NCI-H187 (cell line): Measurements from ENCODE around the gene LMX1B.

Experiments used
- DNase-seq, 2 experiments: peaks; one replicate each; lab custom pipeline; 2025; lab: John Stamatoyannopoulos, UW

The LMX1B gene

DNA sequence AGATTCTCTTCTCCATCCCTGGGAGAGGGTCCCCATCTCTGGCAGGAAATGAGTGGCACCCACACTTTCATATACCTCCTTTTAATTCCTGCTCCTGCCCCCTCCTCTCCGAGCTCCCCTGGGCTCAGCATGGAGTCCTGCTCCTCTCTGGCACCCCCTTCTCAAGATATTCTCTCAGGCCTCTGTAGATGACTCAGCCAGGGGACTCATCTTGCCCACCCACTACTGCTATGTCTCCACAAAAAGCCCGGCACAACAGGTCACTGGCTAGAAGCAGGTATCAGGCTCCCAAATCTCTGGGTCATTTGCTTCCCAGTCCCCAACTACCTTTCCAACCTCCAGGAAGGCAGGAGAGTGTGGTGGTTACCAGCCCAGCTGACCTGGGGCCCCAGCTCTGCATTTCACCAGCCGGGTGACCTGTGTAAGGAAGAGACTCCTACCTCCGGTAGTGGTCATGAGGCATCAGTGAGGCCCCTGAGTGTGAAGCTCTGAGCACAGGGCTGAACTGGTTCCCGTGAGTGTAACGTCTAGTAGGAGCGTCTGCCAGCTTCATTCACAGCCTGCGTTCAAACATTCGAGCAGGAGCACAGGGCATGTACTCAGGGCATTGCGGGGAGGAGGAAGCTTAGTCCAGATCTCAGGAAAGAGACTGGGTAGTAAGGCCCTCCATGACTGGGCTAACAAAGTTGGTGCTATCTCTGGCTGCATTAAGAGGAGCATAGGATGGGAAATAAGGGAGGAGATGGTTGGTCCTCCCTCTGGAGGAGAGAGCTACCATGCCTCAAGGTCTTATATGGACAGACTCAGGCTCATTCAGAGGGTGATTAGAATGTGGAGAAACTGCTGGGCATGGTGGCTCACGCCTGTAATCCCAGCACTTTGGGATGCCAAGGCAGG lies 63.7 kb downstream of the LMX1B start:
- DNase-seq, result no peak

DNA sequence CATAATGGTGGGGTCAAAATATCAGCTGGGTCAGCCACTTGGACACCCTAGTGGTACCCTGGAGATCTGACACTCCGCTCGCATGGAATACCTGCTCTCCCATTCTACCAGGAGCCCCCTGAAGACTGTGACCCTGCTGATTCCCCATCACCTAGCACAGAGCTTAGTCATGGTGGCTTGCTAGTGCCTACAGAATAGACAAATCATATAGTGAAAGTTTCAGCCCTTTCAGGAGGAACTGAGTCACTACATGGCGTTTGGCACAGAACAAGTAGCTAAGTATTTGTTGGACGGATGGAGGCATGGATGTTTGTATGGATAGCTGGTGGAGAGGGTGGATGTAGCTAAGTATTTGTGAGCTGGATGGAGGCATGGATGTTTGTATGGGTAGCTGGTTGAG lies 65.3 kb downstream of the LMX1B start:
- DNase-seq, result no peak

DNA sequence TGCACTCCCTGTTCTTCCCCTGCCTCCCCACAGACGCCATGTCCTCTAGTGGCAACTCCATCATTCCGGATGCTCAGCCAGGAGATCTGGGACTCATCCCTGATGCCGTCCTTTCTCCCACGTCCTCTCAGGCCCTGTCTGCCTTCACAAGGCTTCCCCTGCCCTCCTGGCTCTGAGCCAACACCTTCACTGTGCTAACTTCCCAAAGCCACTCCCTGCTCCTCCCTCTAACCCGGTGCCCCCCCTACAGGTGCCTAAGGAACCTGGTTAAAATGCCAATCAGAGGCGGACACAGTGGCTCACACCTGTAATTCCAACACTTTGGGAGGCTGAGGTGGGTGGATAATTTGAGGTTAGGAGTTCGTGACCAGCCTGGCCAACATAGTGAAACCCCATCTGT lies 67.6 kb downstream of the LMX1B start:
- DNase-seq, result no peak

DNA sequence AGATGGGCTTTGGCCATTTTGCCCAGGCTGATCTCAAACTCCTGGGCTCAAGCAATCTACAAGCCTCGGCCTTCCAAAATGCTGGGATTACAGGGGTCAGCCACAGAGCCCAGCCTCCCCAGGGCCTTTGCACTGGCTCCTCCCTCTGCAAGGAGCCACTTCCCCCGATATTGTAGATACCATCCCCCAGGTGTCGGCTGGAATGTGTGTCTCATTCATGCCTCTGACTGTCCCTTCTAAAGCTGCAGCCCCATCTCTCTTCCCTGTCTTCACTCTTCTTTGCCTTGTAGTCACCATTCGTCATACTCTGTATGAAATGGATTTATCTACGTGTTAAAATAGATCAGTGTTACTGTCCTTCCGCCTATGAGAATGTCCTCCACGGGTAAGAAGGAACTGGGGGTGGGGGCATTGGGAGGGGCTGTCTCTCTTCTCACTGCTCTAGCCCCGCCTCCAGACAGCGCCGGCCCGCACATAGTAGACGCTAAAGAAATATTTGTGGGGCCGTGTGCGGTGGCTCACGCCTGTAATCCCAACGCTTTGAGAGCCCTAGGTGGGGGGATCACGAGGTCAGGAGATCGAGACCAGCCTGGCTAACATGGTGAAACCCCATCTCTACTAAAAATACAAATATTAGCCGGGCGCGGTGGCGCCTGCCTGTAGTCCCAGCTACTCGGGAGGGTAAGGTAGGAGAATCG lies 68.5 kb downstream of the LMX1B start:
- DNase-seq, result no peak

DNA sequence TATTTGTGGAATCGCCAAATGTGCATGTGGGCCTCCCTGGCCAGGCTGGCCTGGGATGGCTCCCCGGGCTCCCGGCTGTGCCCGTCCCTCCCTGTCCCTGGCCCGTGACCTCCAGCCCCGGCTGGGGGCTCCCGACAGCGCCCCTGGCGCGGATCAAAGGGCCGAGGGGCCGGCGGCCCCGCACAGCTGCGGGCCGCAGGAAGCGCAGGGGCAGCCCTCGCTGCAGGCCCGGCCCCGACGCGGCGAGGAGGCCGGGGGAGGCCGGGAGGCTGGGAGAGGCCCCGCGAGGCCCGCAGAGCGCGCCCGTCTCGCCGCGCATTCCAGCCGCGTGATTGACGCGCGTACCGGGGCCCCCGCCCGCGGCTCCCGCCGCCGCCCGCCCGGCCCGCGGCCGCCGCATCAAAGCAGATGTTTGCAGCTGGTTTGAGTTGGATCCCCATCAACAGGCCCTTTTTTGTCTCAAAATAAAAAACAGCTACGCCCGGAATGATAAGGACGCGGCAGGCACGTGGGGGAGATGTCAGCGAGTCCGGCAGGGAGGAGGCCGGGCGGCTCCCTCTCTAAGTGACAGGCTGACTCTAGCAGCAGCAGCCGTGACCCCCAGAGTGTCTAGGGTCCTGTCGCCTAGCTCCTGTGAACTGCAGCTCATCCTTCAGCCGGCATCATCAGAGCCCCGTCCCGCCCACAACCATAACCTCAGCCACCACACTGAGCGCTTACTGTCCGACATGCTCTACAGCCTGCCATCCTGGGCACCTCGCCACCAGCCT lies 69.4 kb downstream of the LMX1B start:
- no peak for DNase-seq

DNA sequence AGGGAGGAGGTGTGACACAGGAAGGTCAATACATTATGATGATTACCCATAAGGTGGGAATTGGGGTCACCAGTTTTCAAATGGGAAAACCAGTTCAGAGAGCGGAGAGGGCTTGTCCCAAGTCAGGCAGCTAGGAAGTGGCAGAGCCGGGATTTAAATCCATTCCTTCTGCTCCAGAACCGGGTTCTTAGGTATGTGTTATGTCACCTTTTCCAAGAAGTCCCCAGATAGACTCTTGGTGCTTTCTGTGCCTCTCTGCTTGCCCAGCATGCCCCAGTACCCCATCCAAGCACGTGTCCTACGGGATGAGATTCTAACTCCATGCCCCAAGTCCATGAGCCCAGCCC lies 69.9 kb downstream of the LMX1B start:
- no peak for DNase-seq

DNA sequence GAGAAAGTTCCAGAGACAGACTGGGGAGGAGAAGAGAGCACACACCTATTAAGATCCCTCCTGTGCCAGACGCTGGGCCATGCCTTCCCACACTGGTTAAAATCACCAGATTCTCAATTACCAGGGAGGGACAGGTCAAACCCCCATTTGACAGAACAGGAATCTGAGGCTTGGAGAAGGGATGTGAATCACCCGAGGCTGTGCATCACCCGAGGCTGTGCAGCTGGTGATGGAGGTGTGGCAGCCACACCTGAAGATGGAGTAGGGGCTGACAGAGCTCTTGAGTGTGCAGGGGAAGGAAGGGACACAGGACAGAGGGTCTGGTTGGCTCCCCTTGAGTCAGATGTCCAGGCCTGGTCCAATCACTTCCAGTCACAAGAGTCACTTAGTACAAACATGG lies 70.6 kb downstream of the LMX1B start:
- no peak for DNase-seq

DNA sequence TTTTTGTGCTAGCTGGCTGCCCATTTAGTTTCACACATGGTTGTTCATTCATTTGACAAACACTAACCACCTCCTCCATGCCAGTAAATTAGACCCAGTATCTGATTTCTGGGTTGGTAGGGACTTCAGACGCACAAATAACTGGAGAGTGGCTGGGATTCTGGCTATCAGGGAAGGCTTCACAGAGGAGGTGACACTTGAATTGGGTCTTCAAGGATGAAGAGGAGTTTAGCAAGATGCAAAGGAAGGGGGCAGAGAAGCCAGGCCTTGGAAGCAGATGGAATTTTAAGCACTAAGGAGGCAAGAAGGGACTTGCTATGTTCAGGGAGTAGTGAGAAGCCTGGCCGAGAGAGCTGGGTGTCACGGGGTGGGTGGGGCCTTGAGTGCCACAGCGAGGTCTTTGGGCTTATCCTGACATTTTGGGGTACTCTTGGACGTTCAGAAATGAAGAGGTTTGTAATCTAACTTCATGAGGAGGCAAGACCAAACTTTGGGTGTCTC lies 71.3 kb downstream of the LMX1B start:
- no peak for DNase-seq

DNA sequence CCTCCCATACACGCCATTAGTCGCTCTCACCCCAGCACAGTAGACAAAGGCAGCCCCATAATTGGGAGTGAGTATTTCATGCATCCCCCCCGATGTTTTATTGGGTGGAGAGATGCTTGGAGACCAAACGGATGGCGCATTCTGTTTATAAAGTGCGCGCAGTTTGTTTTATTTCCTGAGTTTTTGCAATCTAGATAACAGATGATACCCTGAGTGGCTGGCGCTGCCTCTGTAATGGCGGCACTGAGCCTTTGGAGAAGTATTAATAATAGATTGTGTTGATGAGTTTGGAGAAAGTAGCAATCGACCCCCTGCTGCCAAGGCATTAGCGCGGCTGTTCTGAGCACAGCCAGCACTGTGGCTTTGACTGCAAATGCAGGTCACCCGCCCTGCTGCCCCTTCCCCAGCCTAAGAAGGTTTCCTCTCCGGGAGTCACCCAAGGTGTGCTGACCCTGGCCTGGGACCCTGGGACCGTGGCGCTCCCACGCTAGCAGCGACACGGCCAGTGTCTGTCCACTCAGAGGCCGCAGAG lies 74.3 kb downstream of the LMX1B start:
- DNase-seq, result no peak

DNA sequence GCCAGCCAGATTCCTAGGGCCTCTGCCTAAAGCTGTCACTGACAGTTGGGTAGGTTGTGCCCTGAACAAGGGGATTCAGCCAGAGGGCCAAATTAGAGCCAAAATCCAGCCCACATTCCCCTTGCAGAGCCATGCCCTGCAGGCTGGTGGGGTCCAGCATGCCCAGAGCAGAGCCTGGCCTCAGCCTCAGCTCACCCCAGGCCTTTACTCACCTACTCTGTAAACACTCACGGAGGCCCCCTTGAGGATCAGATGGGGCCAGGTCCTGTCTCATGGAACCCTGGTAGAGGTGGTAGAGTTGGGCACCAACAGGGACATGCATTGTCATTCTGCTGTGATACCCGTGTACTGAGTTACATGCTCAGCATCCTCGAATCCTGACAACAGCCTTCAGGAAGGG lies 74.9 kb downstream of the LMX1B start:
- no peak for DNase-seq

DNA sequence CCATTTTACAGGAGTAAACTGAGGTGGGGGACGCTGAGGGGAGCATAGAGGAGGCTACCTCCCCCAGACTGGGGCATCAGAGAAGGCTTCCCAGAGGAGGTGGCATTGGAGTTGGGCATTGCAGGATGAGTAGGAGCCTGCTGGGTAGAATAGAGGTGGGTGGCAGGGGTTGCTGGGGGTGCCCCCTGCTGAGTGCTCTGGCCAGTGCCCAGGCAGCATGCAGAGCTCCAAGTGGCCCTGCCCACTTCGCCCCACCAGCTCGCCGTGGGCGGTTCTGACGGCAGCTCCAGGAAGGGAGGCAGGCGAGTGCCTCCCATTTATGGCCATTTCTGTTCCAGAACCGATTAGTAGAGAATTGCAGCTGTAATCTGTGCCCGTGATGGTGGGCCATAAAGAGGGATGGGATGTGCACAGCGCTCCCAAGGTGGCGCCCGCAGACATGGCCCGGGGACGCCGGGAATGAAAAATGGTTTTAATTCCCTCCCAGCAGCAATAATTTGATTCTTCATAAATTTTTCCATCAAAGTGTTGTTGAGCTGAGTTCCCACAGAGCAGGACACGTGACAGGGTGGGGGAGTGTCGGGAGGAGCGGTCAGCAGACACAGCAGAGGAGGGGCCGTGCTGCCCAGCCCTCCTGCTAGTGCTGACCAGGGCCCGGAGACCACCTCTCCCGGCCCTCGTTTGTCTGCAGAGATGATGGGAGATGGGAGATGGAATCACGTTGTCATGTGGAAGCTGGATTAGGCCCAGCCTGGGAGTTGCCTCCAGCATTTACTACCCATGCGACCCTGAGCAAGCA lies 75.5 kb downstream of the LMX1B start:
- no peak for DNase-seq

DNA sequence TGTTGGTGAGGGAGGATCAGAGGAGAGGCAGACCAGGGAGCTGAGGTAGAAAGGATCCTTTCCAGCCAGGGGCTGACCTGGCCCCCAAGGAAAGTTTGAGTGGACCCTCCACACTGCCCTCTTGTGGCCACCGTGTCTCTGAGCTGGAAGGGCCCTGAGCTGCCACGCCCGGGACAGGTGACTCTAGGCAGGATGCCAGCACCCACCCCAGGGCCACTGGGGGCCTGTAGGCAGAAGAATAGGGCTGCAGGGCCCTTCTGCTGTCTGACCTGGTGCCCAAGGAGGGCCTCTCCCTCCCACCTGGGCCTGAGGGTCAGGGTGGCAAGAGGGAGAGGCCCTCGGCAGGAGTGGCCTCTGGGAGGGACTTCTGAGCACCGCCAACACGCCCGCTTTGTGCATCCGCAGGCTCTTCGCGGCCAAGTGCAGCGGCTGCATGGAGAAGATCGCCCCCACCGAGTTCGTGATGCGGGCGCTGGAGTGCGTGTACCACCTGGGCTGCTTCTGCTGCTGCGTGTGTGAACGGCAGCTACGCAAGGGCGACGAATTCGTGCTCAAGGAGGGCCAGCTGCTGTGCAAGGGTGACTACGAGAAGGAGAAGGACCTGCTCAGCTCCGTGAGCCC lies 76.8 kb downstream of the LMX1B start:
- DNase-seq, result no peak

DNA sequence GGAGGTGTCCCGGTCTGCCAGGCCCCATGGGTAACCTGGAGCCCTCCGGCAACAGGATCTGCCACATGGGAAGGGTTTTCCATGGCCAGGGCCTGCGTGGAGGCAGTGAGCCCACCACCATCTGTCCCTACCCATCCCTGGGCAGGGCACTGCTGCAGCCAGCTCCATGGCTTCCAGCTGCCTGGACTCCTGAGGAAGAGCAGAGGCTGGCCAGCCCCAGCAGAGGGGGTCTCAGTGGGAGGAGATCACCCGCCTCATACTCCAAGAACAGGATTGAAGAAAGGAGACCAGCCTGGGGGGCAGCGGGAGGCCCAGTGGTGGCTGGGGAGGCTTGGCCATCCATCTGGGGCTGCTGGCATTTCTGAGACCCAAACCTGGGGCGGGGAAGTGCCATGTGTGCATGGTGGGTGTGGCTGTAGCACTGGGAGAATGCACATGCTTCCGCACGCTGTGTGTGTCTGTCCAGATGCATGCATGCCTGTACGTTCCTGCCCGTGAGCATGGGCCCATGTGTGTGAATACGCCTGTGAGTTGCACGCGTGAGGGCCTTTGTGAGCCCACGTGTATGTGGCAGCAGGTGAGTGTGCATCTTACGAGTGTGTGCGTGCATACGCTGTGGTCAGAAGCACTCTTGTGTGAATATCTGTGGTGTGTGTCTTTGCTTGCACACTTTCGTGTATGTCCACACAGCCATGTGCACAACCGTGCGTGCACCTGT lies 78.5 kb downstream of the LMX1B start:
- no peak for DNase-seq

DNA sequence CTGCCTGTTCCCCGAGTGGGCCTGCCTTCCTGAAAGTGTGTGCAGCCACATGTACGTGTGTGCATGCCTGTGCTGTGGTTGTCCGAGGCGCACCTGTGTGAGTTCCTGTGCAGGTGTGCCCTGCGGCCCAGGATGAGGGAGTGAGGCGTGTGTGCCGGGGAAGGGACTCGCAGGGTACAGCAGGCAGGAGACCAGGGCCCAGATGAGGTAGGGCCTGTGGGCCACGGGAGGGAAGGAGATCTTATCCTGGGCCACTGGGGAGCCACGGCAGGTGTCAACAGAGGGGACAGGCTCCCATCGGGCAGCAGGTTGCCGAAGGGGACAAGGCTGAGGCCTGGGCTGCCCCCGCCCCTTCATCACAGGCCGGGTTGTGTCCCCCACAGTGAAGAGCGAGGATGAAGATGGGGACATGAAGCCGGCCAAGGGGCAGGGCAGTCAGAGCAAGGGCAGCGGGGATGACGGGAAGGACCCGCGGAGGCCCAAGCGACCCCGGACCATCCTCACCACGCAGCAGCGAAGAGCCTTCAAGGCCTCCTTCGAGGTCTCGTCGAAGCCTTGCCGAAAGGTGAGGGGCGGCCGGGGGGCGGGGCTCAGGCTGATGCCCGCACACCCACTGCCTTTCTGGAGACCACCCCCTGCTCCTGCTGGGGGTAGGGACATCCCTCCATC lies 79.2 kb downstream of the LMX1B start:
- no peak for DNase-seq

DNA sequence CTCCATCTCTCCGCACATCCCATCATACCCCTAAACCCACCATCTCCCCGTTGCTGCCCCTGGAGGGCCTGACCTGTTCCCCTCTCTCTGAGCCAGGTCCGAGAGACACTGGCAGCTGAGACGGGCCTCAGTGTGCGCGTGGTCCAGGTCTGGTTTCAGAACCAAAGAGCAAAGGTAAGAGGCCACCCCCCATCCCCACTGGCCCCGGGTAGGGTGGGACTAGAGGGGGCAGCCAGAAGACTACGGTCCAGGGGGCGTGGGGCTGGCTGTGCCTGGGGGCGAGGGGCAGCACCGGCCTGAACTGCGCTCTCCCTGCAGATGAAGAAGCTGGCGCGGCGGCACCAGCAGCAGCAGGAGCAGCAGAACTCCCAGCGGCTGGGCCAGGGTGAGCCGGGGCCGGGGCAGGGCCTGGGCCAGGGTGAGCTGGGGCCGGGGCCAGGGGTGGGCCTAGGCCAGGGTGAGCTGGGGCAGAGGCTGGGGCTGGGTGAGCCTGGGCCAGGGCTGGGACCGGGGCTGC lies 79.8 kb downstream of the LMX1B start:
- DNase-seq, result no peak

DNA sequence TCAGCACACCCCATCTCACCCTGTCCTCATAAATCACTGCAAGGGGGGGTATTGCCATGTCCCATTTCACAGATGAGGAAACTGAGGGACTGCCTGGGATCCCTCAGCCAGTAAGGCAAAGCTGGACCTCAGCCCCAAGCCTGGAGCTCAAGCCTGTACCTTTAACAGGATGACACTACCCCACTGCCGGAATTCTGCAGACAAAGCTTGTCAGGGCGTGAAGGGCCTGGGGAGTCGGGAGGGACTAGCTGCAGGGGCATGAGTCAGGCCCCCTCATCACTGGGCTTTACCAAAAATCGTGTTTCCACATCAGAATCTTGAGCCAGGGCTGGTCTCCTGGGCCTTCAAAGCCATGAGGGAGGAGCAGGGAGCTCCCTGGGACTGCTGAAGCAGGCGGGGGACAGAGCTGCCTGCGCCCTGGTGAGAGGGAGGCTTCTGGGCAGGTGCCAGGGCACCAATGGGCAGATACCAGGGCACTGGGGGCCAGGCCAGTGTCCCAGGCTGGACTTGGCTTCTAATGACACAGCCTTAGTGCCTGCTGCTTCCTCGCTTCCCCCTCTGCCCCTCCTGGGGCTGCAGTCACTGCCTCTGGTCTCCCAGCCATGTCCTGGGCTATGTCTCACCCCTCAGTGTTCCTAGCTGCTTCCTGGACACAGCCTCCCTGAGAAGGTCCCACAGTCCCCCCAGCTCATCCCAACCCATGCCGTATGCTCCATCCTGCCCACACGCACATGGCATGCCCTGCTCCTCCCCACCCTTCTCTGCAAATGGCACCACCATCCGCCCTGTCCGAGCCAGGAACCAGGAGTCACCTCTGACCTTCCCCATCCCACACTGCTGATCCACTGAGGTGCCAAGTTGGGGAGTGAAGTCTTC lies 80.7 kb downstream of the LMX1B start:
- no peak for DNase-seq

DNA sequence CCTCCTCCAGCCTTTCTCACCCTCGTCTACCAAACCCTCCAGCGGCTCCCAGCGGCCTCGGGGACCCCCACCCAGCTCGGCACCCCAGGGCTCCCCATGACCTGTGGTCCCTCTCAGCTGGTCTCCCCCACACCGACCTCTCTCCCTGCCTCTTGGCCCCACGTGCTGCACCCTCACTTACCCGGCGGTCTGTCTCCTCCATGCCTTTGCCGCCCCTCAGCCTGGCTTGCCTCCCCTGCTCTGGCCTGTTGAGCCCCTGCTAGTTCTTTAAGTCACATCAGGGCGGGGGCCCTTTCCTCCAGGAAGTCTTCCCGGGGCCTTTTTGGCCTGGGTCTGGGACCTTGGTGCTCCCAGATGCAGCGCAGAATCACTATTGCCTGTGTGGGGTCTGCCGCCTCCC lies 81.5 kb downstream of the LMX1B start:
- DNase-seq, result no peak

DNA sequence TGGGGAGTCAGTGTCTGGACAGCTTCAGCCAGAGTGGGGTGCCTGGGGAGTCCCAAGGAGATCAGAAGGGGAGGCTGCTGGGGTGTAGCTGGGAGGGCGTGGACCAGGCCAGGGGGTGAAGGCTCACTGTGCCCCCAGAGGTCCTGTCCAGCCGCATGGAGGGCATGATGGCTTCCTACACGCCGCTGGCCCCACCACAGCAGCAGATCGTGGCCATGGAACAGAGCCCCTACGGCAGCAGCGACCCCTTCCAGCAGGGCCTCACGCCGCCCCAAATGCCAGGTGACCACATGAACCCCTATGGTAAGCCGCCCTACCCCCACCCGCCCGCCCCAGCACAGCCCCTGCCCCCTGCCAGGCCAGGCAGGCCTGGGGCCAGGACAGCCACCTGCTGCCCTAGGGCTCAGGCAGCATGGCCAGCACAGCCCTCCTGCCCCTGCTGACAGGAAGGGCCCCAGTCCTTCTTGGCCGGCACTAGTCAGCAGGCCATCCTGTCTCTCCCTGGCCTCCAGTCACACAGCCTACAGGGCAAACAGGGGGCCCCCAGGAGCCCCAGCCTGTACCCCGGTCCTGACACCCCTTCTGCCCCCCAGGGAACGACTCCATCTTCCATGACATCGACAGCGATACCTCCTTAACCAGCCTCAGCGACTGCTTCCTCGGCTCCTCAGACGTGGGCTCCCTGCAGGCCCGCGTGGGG lies 82.1 kb downstream of the LMX1B start:
- no peak for DNase-seq
